HEK293 (cell line): ENCODE results near the gene CMTM2.
"Not testable (repeated sequence)": the region's sequence is repeated elsewhere in the genome, so short reads cannot be mapped to it uniquely, and the experiment has no call there.

ENCODE experiments used
- CTCF ChIA-PET: fragments of 350-600 bp; formaldehyde crosslinking; extraction: SDS; loops from one replicate; lab custom pipeline; 2021; ENCODE audit warnings: antibody characterized with exemption; lab: Yijun Ruan, JAX
- POLR2A ChIA-PET: fragments of 300-600 bp; formaldehyde crosslinking; extraction: SDS; loops from one replicate; lab custom pipeline; 2020; ENCODE audit warnings: antibody characterized with exemption, inconsistent platforms; lab: Yijun Ruan, JAX
- H3K27ac ChIP-seq: fragments of 200-500 bp; sonication (Bioruptor generic); 2 replicates; pipeline ENCODE4 v1.5.1; 2014; ENCODE audit warnings: low read depth, low read length, control low read depth, inconsistent platforms; ENCODE audit errors: extremely low read depth
- H3K36me3 ChIP-seq, 2 experiments: fragments of 200-500 bp in 1 of 2; sonication (Bioruptor generic) in 1 of 2; 1 replicate in 1 of 2; 2 replicates in 1 of 2; pipeline ENCODE4 v1.5.1; 2014 to 2017; ENCODE audit warnings: inconsistent platforms in 2 of 2, low read length in 2 of 2; ENCODE audit not compliant: control insufficient read depth in 2 of 2, insufficient read depth in 1 of 2
- H3K4me1 ChIP-seq: fragments of 200-500 bp; sonication (Bioruptor generic); 2 replicates; pipeline ENCODE4 v1.5.1; 2014; ENCODE audit warnings: mild to moderate bottlenecking, low read length, inconsistent platforms; ENCODE audit not compliant: control insufficient read depth, insufficient read depth
- H3K4me3 ChIP-seq: 2 replicates; pipeline ENCODE4 v1.5.1; 2011; ENCODE audit warnings: low read depth, mild to moderate bottlenecking, control low read depth, low read length, moderate library complexity
- H3K9me3 ChIP-seq: fragments of 200-500 bp; sonication (Bioruptor generic); 2 replicates; pipeline ENCODE4 v1.5.1; 2014; ENCODE audit warnings: low read depth, low read length, inconsistent platforms; ENCODE audit not compliant: control insufficient read depth, insufficient read depth
- BCL11A ChIP-seq: fragments of 450-650 bp; formaldehyde crosslinking; IDR thresholded peaks from 2 replicates; pipeline ENCODE4 v1.5.1; 2016; ENCODE audit warnings: low read depth, missing biosample characterization, missing genetic modification characterization
- PRDM1 ChIP-seq: fragments of 450-650 bp; formaldehyde crosslinking; IDR thresholded peaks from 2 replicates; pipeline ENCODE4; 2016; ENCODE audit warnings: missing biosample characterization, missing genetic modification characterization
- TRIM28 ChIP-seq: IDR thresholded peaks from 2 replicates; pipeline ENCODE4 v1.6.1; 2011; ENCODE audit warnings: low read length, control low read depth, borderline replicate concordance
- ZNF19 ChIP-seq: fragments of 450-650 bp; formaldehyde crosslinking; IDR thresholded peaks from 2 replicates; pipeline ENCODE4; 2016; ENCODE audit warnings: missing biosample characterization, missing genetic modification characterization, low read depth
- ZNF2 ChIP-seq: fragments of 450-650 bp; formaldehyde crosslinking; IDR thresholded peaks from 2 replicates; pipeline ENCODE4 v1.5.1; 2016; ENCODE audit warnings: missing biosample characterization, missing genetic modification characterization
- ZNF214 ChIP-seq: fragments of 450-650 bp; formaldehyde crosslinking; IDR thresholded peaks from 2 replicates; pipeline ENCODE4 v1.5.1; 2017; ENCODE audit warnings: missing biosample characterization, mild to moderate bottlenecking, missing genetic modification characterization, borderline replicate concordance
- ZNF221 ChIP-seq: fragments of 450-650 bp; formaldehyde crosslinking; IDR thresholded peaks from 2 replicates; pipeline ENCODE4 v1.5.1; 2017; ENCODE audit warnings: missing biosample characterization, missing genetic modification characterization, borderline replicate concordance
- ZNF223 ChIP-seq: fragments of 450-650 bp; formaldehyde crosslinking; IDR thresholded peaks from 2 replicates; pipeline ENCODE4 v1.5.1; 2016; ENCODE audit warnings: missing biosample characterization, missing genetic modification characterization
- ZNF350 ChIP-seq: fragments of 450-650 bp; formaldehyde crosslinking; IDR thresholded peaks from 2 replicates; pipeline ENCODE4 v1.5.0; 2017; ENCODE audit warnings: missing biosample characterization, mild to moderate bottlenecking, missing genetic modification characterization
- ZNF366 ChIP-seq: fragments of 450-650 bp; formaldehyde crosslinking; conservative IDR thresholded peaks from 2 replicates; pipeline ENCODE4 v1.5.1; 2016; ENCODE audit warnings: missing biosample characterization, missing genetic modification characterization
- ZNF416 ChIP-seq: fragments of 450-650 bp; formaldehyde crosslinking; IDR thresholded peaks from 2 replicates; pipeline ENCODE4 v1.5.1; 2016; ENCODE audit warnings: missing biosample characterization, missing genetic modification characterization
- ZNF423 ChIP-seq: fragments of 450-650 bp; formaldehyde crosslinking; IDR thresholded peaks from 2 replicates; pipeline ENCODE4 v1.5.1; 2016; ENCODE audit warnings: missing biosample characterization, missing genetic modification characterization
- ZNF585B ChIP-seq: fragments of 450-650 bp; formaldehyde crosslinking; IDR thresholded peaks from 2 replicates; pipeline ENCODE4 v1.5.1; 2016; ENCODE audit warnings: missing biosample characterization, missing genetic modification characterization
- ZNF623 ChIP-seq: fragments of 450-650 bp; formaldehyde crosslinking; IDR thresholded peaks from 2 replicates; pipeline ENCODE4 v1.5.1; 2016; ENCODE audit warnings: missing biosample characterization, missing genetic modification characterization
- ZNF664 ChIP-seq: fragments of 450-650 bp; formaldehyde crosslinking; IDR thresholded peaks from 2 replicates; pipeline ENCODE4 v1.5.1; 2016; ENCODE audit warnings: missing biosample characterization, missing genetic modification characterization
- ZNF747 ChIP-seq: fragments of 450-650 bp; formaldehyde crosslinking; IDR thresholded peaks from 2 replicates; pipeline ENCODE4 v1.5.1; 2016; ENCODE audit warnings: missing biosample characterization, missing genetic modification characterization
- ZNF776 ChIP-seq: fragments of 450-650 bp; formaldehyde crosslinking; IDR thresholded peaks from 2 replicates; pipeline ENCODE4 v1.5.0; 2017; ENCODE audit warnings: missing biosample characterization, missing genetic modification characterization, borderline replicate concordance
- ZSCAN23 ChIP-seq: fragments of 450-650 bp; formaldehyde crosslinking; IDR thresholded peaks from 2 replicates; pipeline ENCODE4 v1.5.1; 2016; ENCODE audit warnings: missing biosample characterization, missing genetic modification characterization
- TF ChIP-seq, protein P1 (sequence below): fragments of 450-650 bp; formaldehyde crosslinking; optimal IDR thresholded peaks from 2 replicates; pipeline ENCODE3; 2016; ENCODE audit warnings: missing biosample characterization, mild to moderate bottlenecking, missing genetic modification characterization
- TF ChIP-seq, protein P2 (sequence below): fragments of 450-650 bp; formaldehyde crosslinking; IDR thresholded peaks from 2 replicates; pipeline ENCODE4 v1.5.1; 2016; ENCODE audit warnings: missing biosample characterization, missing genetic modification characterization

Gene CMTM2

DNA sequence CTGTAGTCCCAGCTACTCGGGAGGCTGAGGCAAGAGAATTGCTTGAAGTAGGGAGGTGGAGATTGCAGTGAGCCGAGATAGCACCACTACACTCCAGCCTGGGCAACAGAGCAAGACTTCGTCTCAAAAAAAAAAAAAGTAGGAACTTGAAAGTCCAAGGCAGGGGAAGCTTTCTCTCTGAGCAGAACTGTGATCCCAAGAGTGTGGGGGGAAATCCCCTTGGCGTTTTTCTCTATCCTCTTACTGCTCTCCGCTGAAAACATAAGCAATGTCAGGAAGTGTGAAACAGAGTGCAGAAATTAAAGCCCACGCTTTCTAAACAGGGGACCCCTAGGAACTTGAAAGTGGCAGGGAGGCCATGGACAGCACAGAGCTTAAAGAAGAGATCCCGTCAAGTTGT lies 15.5 kb downstream of the CMTM2 start:
- Histone ChIP-seq H3K4me3 (no peak overlapping the region), H3K27ac (no peak overlapping the region), H3K36me3 (no peaks in the 10 kb centered on the region), H3K4me1 (no peaks in the 10 kb centered on the region), H3K9me3 (no peaks in the 10 kb centered on the region)
- POLR2A ChIA-PET, result no interaction called here
- CTCF ChIA-PET, result interaction anchor here (0.7 to 2.0 kb wide), 2 partner anchors 14 to 189 kb away, joined by 3 to 4 read pairs; no protein-coding TSS in a partner anchor
- TF ChIP-seq ZNF623, result no peak
- no peak for TF ChIP-seq ZNF214 (tag by site-specific recombination)
- no peak for TF ChIP-seq ZSCAN23 (tag by site-specific recombination)
- no peak for TF ChIP-seq ZNF2

- peak; percentile 71; the same call in 1 of the 2 replicates for TF ChIP-seq ZNF664 (tag by site-specific recombination)
- H3K9me3 ChIP-seq, H3K36me3 ChIP-seq, CTCF ChIA-PET, H3K27ac ChIP-seq, H3K4me3 ChIP-seq, H3K4me1 ChIP-seq: not testable (repeated sequence)
- POLR2A ChIA-PET, result interaction anchor here (0.6 kb wide), 1 partner anchor 121 kb away, joined by 3 read pairs; no protein-coding TSS in a partner anchor
Observed at GRCh38 chr16:66596559-66596958, 17.3 kb downstream of the CMTM2 start.

DNA sequence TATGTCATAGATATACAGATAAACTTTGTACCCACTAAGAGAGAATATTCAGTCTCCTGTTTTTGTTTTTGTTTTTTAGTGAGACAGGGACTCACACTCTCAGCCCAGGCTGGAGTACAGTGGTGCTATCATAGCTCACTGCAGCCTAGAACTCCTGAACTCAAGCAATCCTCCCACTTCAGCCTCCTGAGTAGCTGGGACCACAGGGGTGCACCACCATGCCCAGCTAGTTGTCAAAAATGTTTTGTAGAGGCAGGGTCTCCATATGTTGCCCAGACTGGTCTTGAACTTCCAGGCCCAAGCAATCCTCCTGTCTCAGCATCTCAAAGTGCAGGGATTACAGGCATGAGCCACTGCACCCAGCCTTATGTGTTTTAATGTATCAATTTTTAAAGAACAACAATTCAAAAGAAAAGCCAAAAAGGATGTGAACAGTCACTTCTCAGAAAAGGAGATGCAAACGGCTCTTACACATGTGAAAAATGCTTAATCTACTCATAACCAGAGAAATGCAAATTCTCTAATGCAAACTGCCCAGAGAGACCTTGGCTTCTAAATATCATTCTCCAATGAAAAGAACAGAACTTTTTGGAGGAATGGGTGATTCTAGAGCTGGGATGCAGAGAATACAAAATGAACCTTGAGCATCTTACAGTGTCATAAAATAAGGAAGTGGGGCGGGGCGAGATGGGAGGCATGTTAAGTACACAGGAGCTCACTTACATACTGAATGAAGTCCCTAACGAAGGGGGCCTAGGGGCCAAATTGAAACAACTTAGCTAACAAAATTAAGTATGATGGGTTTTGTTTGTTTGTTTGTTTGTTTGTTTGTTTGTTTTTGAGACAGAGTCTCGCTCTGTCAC lies 18.0 kb downstream of the CMTM2 start:
- H3K4me3 ChIP-seq, result no peak overlapping the region
- H3K36me3 ChIP-seq, result no peaks in the 10 kb centered on the region
- no peaks in the 10 kb centered on the region for H3K4me1 ChIP-seq
- CTCF ChIA-PET, result interaction anchor here (1.0 kb wide), 1 partner anchor 11 kb away, joined by 5 read pairs; no protein-coding TSS in a partner anchor
- H3K9me3 ChIP-seq, result no peaks in the 10 kb centered on the region
- H3K27ac ChIP-seq, result no peak overlapping the region
- TF ChIP-seq ZNF585B (tag by site-specific recombination), result no peak
- TF ChIP-seq ZNF223 (tag by site-specific recombination), result no peak
- TF ChIP-seq, protein P1, sequence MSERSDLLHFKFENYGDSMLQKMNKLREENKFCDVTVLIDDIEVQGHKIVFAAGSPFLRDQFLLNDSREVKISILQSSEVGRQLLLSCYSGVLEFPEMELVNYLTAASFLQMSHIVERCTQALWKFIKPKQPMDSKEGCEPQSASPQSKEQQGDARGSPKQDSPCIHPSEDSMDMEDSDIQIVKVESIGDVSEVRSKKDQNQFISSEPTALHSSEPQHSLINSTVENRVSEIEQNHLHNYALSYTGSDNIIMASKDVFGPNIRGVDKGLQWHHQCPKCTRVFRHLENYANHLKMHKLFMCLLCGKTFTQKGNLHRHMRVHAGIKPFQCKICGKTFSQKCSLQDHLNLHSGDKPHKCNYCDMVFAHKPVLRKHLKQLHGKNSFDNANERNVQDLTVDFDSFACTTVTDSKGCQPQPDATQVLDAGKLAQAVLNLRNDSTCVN (tag by site-specific recombination), result no peak
- TF ChIP-seq ZNF350 (tag by site-specific recombination), result no peak
- TF ChIP-seq, protein P2, sequence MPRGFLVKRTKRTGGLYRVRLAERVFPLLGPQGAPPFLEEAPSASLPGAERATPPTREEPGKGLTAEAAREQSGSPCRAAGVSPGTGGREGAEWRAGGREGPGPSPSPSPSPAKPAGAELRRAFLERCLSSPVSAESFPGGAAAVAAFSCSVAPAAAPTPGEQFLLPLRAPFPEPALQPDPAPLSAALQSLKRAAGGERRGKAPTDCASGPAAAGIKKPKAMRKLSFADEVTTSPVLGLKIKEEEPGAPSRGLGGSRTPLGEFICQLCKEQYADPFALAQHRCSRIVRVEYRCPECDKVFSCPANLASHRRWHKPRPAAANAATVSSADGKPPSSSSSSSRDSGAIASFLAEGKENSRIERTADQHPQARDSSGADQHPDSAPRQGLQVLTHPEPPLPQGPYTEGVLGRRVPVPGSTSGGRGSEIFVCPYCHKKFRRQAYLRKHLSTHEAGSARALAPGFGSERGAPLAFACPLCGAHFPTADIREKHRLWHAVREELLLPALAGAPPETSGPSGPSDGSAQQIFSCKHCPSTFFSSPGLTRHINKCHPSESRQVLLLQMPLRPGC (tag by site-specific recombination), result no peak
- no peak for TF ChIP-seq BCL11A
- no peak for TF ChIP-seq ZNF747 (tag by site-specific recombination)
- TF ChIP-seq ZNF19, result no peak
- TF ChIP-seq ZNF423 (tag by site-specific recombination), result no peak
- no peak for TF ChIP-seq TRIM28
- TF ChIP-seq ZNF416 (tag by site-specific recombination), result no peak
- no peak for TF ChIP-seq ZNF776 (tag by site-specific recombination)
- no peak for TF ChIP-seq PRDM1
- no peak for TF ChIP-seq ZNF366 (tag by site-specific recombination)
- no peak for TF ChIP-seq ZNF221
- TF ChIP-seq, all 188 proteins: peak for 0
- POLR2A ChIA-PET, result no interaction called here
